B cell (primary cell): ENCODE results near the gene MED15. TPM values are rescaled to one million over a fixed set of nuclear protein-coding genes. Genes with fewer than 3 reads are reported as not detected.

Source experiments
- ATAC-seq: fragments of 200-7000 bp; cut with Tn5 transposase; one replicate; pipeline ENCODE4 v1.10.0; 2021; ENCODE audit warnings: low read depth, mild to moderate bottlenecking, moderate number of reproducible peaks, moderate library complexity
- CTCF ChIA-PET: fragments of 350-600 bp; sonication (Branson Sonifier 250); formaldehyde crosslinking; loops from one replicate; lab custom pipeline; 2021; ENCODE audit warnings: antibody characterized with exemption, inconsistent platforms; lab: Charles Lee
- POLR2A ChIA-PET: fragments of 350-600 bp; sonication (Branson Sonifier 250); formaldehyde crosslinking; loops from one replicate; lab custom pipeline; 2021; ENCODE audit warnings: antibody characterized with exemption; lab: Charles Lee
- DNase-seq: peaks from one replicate; pipeline ENCODE4 v3.0.0; 2013
- H2AFZ ChIP-seq: 2 replicates; pipeline ENCODE4 v1.6.1; 2012; ENCODE audit warnings: mild to moderate bottlenecking, low read depth, low read length; ENCODE audit not compliant: insufficient read depth, poor library complexity, severe bottlenecking
- H3K27ac ChIP-seq, 2 donors: 1 replicate in 1 of 2; 2 replicates in 1 of 2; pipeline ENCODE4 v1.5.1; 2012 to 2013; ENCODE audit warnings: low read length in 2 of 2, mild to moderate bottlenecking in 2 of 2, moderate library complexity in 1 of 2
- H3K27me3 ChIP-seq, 4 experiments: fragments of 200-600 bp in 1 of 4; sonication (generic) in 1 of 4; replicated peaks in 1 of 4; 1 replicate in 2 of 4; 2 replicates in 2 of 4; pipeline versions ENCODE4 v1.6.1 to v1.7.0; 2013 to 2016; ENCODE audit warnings: low read length in 3 of 4, mild to moderate bottlenecking in 2 of 4, mixed read lengths in 1 of 4, moderate library complexity in 1 of 4; ENCODE audit not compliant: insufficient read depth in 4 of 4, control insufficient read depth in 3 of 4; ENCODE audit errors: control extremely low read depth in 1 of 4
- H3K36me3 ChIP-seq, 2 experiments: replicated peaks in 1 of 2; 1 replicate in 1 of 2; 2 replicates in 1 of 2; pipeline versions ENCODE4 v1.6.1 to v1.7.1; 2013; ENCODE audit warnings: low read length in 1 of 2; ENCODE audit not compliant: insufficient read depth in 2 of 2, control insufficient read depth in 1 of 2; ENCODE audit errors: control extremely low read depth in 1 of 2, extremely low read depth in 1 of 2
- H3K4me1 ChIP-seq, 2 donors: fragments of 200-600 bp in 1 of 2; sonication (generic) in 1 of 2; 1 replicate in 1 of 2; 2 replicates in 1 of 2; pipeline versions ENCODE4 v1.5.1 to v1.6.1; 2013 to 2017; ENCODE audit warnings: low read length in 2 of 2; ENCODE audit not compliant: control insufficient read depth in 2 of 2, insufficient read depth in 2 of 2
- H3K4me2 ChIP-seq: replicated peaks from 2 replicates; pipeline ENCODE3; 2012; ENCODE audit warnings: mild to moderate bottlenecking, low read depth, low read length; ENCODE audit not compliant: poor library complexity, severe bottlenecking
- H3K4me3 ChIP-seq, 5 experiments: fragments of 200-600 bp in 1 of 5; sonication (generic) in 1 of 5; 1 replicate in 3 of 5; 2 replicates in 2 of 5; pipeline versions ENCODE4 v1.5.1 to v1.7.0; 2011 to 2016; ENCODE audit warnings: low read length in 4 of 5, mild to moderate bottlenecking in 4 of 5, low read depth in 2 of 5, control low read depth in 1 of 5, moderate library complexity in 1 of 5; ENCODE audit not compliant: insufficient read depth in 1 of 5; ENCODE audit errors: control extremely low read depth in 1 of 5, extremely low read depth in 1 of 5
- H3K79me2 ChIP-seq: fragments of 200-600 bp; sonication (generic); one replicate; pipeline ENCODE4 v1.6.0; 2016; ENCODE audit warnings: low read length; ENCODE audit not compliant: control insufficient read depth, insufficient read depth
- H3K9ac ChIP-seq: fragments of 200-600 bp; sonication (generic); 2 replicates; pipeline ENCODE4 v1.6.1; 2017; ENCODE audit warnings: mild to moderate bottlenecking, low read length, moderate library complexity
- H3K9me3 ChIP-seq, 3 donors: one replicate each; pipeline versions ENCODE4 v1.6.1 to v1.7.1; 2013; ENCODE audit warnings: low read length in 2 of 3; ENCODE audit not compliant: control insufficient read depth in 2 of 3, insufficient read depth in 1 of 3; ENCODE audit errors: control extremely low read depth in 1 of 3
- H4K20me1 ChIP-seq: 2 replicates; pipeline ENCODE4 v1.6.0; 2012; ENCODE audit warnings: mild to moderate bottlenecking, low read length; ENCODE audit not compliant: insufficient read depth, control insufficient read depth, poor library complexity, severe bottlenecking
- H3K27ac Mint-ChIP-seq: one replicate; pipeline ENCODE4 v1.8.0; 2021; ENCODE audit warnings: mixed read lengths
- H3K27me3 Mint-ChIP-seq: one replicate; pipeline ENCODE4 v1.8.0; 2021; ENCODE audit warnings: mixed read lengths
- H3K4me1 Mint-ChIP-seq: one replicate; pipeline ENCODE4 v1.8.0; 2021; ENCODE audit warnings: mixed read lengths
- H3K4me3 Mint-ChIP-seq: one replicate; pipeline ENCODE4 v1.8.0; 2021; ENCODE audit warnings: mixed read lengths
- H3K9me3 Mint-ChIP-seq: one replicate; pipeline ENCODE4 v1.8.0; 2022; ENCODE audit warnings: mixed read lengths; ENCODE audit not compliant: insufficient read depth
- EZH2 ChIP-seq: IDR thresholded peaks from 2 replicates; pipeline ENCODE4 v1.6.1; 2012; ENCODE audit warnings: borderline replicate concordance, low read depth, mild to moderate bottlenecking, moderate library complexity, low read length; ENCODE audit not compliant: insufficient read depth, poor library complexity, severe bottlenecking
- WGBS: methylation state at CpG from one replicate; pipeline ENCODE4 v1.1.5; 2013; ENCODE audit warnings: missing lambda C conversion rate; ENCODE audit not compliant: insufficient coverage; 5-methylcytosine and 5-hydroxymethylcytosine counted together
- intact Hi-C: fragments of 100-400 bp; cut with micrococcal nuclease; formaldehyde crosslinking; loops from one replicate; pipeline ENCODE4 v1.10.0; 2022
- polyA plus RNA-seq: library from polyadenylated mRNA; depleted of rRNA; stranded (reverse); fragments of >200 nt; gene quantifications from 2 replicates; pipeline ENCODE4 v1.2.3, GENCODE V29; 2012
- total RNA-seq, 2 donors: library from RNA; stranded (reverse); fragments of 120-200 nt in 1 of 2; gene quantifications; 1 replicate in 1 of 2; 2 replicates in 1 of 2; pipeline versions ENCODE4 v1.2.3 to v1.2.4, GENCODE V29; 2013 to 2022
- TF ChIP-seq, protein P1 (sequence below): fragments of 200-600 bp; IDR thresholded peaks from one replicate; pipeline ENCODE4 v1.8.0; 2022; ENCODE audit warnings: antibody characterized with exemption, mild to moderate bottlenecking

Gene MED15
- total and polyA plus RNA-seq, 2 donors (not counting 1 experiment from before 2014, with no cell fraction given) = 109 to 134 TPM

DNA sequence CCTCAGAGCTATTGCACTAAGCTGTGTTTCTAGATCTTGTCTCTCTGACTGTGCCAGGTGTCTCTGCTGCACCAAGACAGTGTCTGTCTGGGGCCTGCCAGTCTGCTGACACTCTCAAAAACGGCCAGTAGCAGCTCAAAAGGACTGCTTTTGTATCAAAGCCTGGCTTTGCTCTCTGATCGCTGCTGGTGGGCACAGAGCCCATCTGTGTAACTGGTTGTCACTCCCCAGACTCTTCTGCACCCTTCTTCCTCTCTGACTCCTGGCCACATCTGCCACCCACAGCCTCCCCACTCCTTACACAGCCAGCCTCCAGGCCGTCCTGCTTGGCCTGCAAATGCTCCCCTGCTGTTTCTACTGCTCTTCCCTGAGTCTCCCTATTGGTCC lies 26.5 kb downstream of the MED15 start:
- Mint-ChIP-seq H3K4me1 (peaks cover 16% of the 10 kb centered on the region), H3K9me3 (no peaks in the 10 kb centered on the region), H3K27ac (peak overlapping the region; percentile 32), H3K4me3 (no peak overlapping the region), H3K27me3 (no peaks in the 10 kb centered on the region)
- WGBS = 92% methylated on average over 3 of the region's 3 CpGs
- Histone ChIP-seq H3K79me2 (peaks cover 99% of the 10 kb centered on the region), H3K9me3 (no peaks in the 10 kb centered on the region), H3K36me3 (peaks cover 5 to 46% of the 10 kb centered on the region in 2 experiments), H3K4me3 (no peak overlapping the region), H2AFZ (no peak overlapping the region), H3K27me3 (no peaks in the 10 kb centered on the region), H3K27ac (no peak overlapping the region), H3K4me2 (no peak overlapping the region), H3K4me1 (no peaks in the 10 kb centered on the region), H3K9ac (no peak overlapping the region), H4K20me1 (peaks cover 93% of the 10 kb centered on the region)
- intact Hi-C loops = no loop called here
- TF ChIP-seq, protein P1, sequence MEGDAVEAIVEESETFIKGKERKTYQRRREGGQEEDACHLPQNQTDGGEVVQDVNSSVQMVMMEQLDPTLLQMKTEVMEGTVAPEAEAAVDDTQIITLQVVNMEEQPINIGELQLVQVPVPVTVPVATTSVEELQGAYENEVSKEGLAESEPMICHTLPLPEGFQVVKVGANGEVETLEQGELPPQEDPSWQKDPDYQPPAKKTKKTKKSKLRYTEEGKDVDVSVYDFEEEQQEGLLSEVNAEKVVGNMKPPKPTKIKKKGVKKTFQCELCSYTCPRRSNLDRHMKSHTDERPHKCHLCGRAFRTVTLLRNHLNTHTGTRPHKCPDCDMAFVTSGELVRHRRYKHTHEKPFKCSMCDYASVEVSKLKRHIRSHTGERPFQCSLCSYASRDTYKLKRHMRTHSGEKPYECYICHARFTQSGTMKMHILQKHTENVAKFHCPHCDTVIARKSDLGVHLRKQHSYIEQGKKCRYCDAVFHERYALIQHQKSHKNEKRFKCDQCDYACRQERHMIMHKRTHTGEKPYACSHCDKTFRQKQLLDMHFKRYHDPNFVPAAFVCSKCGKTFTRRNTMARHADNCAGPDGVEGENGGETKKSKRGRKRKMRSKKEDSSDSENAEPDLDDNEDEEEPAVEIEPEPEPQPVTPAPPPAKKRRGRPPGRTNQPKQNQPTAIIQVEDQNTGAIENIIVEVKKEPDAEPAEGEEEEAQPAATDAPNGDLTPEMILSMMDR = no peak
- TF ChIP-seq EZH2 = no peak
- DNase-seq = no peak
- ChIA-PET POLR2A (no interaction called here), CTCF (interaction anchor here (1.0 kb wide), 1 partner anchor 116 kb away, joined by 3 read pairs; no protein-coding TSS in a partner anchor)
- ATAC-seq = no peak

DNA sequence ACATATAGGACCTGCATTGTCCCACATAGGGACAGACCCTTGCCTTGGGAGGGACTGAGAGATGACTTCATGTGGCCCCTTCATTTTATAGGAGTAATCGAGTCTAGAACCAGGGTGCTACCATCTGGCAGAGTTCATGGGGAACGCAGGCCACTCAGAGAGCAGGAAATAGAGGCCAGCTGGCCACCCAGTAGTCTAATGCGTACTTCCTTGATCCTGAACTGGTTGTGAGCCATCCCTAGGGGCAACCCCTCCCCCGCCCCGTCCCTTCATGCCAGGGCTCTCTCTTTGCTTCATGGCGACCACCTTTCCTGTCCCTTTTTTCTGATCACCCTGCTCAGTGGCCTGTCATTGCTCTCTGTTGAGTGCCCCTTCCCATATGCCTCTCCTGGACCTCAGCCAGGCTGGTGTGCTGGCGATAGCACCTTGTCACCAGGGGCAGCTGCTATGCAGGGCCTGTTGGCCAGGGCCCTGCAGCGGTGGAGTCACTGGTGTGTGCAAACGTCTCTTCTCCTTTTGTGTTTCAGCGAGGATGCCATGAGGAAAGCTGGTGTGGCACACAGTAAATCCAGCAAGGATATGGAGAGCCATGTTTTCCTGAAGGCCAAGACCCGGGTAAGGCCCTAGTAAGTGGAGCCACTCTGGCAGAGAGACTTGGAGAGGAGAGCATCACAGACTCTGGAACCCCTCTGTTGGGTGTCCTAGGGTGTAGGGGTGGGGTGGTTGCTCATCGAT lies 29.3 kb downstream of the MED15 start:
- TF ChIP-seq, protein P1 = no peak
- no peak for TF ChIP-seq EZH2

More for the DNA sequence above, 29.3 kb downstream of the MED15 start:
- Histone ChIP-seq H2AFZ (no peak overlapping the region), H3K4me1 (no peaks in the 10 kb centered on the region), H3K9ac (no peak overlapping the region), H3K9me3 (no peaks in the 10 kb centered on the region), H3K27ac (no peak overlapping the region), H3K4me3 (no peak overlapping the region), H3K36me3 (peaks cover 5 to 44% of the 10 kb centered on the region in 2 experiments), H4K20me1 (peaks cover 71% of the 10 kb centered on the region), H3K4me2 (no peak overlapping the region), H3K79me2 (peaks cover 89% of the 10 kb centered on the region), H3K27me3 (no peaks in the 10 kb centered on the region)
- Mint-ChIP-seq H3K27ac (no peak overlapping the region), H3K4me3 (no peak overlapping the region), H3K27me3 (no peaks in the 10 kb centered on the region), H3K9me3 (no peaks in the 10 kb centered on the region), H3K4me1 (peaks cover 16% of the 10 kb centered on the region)
- DNase-seq = no peak
- intact Hi-C loops = no loop called here
- ChIA-PET CTCF (no interaction called here), POLR2A (no interaction called here)
- WGBS = 95% methylated on average over 12 of the region's 12 CpGs
- ATAC-seq = no peak
